NCI-H82 treated with DMSO at 0.1 percent for 48 hours (cell line): ENCODE results near the gene RGS17.
"Not testable (repeated sequence)": the region's sequence is repeated elsewhere in the genome, so short reads cannot be mapped to it uniquely, and the experiment has no call there.

Experiments used
- DNase-seq: peaks from one replicate; lab custom pipeline; 2025; ENCODE audit not compliant: unreplicated experiment; lab: John Stamatoyannopoulos, UW

Gene RGS17, protein sequence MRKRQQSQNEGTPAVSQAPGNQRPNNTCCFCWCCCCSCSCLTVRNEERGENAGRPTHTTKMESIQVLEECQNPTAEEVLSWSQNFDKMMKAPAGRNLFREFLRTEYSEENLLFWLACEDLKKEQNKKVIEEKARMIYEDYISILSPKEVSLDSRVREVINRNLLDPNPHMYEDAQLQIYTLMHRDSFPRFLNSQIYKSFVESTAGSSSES

DNA sequence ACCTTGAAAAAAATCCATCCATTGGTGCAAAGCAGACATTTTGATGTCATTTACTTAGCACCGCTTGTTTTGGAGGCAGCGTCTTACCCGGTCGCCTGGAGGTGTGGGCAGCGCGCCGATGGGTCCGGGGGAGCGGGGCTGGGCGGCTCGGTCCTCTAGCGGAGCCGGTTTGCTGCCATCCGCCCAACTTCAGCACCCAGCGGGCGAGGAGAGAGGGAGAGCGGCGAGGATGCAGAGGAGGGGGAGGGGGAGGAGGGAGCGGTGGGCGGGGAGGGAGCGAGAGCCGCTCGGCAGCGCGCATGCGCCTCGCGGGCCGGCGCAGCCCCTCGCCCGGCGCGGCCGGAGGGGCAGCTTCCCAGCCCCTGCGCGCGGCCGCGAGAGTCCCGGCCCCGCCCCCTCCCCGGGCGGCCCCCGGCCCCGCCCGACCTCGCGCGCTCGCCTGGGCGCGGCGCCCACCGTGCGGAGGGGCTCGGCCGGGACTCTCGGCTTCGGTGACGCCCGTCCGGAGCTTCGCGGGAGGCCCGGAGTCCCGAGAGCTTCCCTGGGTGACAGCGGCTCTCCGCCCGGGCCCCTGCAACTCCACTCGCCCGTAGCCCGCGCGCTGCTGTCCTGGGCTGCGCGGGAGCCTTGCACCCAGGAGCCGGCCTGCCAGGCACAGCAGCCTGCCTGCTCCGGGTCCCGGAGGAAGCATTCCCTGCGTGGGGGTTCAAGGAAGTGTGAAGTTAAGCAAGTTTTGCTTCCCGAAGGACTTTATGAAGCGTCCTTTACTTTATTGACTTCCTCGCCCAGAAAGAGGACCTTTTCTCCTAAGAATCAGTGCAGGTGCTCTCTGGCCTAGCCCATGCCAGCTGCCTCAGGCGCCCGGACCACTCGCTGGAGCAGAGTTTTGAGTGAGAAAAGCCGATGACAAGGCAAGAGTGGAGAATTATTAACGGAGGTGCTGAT lies at the start of gene RGS17:
Gene RGS17 (minus strand): TSS at position 246 of the 945 bp plus-strand sequence. CDS start 87,264 bp downstream, outside the sequence.
- DNase-seq, result peak; percentile 68

DNA sequence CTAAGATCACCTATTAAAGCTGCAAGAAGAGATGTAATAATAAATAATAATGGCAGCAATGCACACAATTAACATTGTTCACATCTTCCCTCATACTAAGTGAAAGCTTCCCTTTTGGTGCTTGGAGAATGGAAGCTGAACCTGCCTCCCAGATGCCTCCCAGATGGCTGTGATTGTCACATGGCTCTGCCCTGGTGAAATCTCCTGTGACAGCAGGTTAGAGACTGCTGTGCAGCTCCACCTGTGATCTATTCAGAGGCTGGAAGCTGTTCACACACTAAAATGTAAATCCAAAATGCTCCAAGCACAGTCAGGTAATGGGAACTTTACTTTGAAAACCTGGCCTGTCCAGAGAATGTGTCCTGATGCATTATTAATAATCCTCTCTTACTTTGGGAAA lies 41.7 kb upstream of the RGS17 start:
- no peak for DNase-seq

DNA sequence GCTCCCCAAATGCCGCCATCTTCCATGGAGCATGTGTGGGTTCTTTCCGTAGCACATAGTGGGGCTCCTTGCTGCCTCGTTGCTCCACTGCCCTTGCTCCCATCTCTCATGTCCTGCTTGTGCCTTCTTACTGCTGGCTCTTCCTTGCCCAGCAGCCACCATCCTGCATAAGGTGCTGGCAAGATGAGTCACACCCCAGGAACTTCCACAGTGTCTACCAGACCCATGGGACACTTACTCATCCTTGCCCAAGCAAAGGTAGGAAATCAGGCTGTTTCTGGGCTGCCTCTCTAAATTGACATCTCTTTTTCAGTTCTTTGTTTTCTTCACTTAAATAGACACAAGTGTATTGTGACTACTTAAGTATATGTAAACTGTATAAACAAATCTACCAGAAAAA lies 39.4 kb upstream of the RGS17 start:
- DNase-seq, result no peak

DNA sequence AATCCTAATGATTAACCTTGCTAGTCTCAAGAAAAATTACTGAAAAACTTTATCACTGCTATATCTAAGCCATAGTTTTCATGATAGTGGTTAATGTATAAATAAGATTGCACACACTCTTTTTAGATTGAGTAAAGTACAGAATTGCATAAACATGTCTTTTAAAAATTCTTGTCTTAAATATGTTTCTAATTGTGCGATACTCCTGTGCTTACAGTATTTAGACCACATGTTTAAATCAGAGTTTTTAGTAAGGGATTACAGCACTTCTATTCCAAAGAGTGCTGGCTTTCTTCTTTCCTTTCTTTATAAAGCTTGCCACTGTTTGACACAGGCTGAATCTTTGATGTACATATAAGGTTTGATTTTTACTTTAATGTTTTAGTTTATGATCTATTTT lies 36.8 kb upstream of the RGS17 start:
- no peak for DNase-seq

DNA sequence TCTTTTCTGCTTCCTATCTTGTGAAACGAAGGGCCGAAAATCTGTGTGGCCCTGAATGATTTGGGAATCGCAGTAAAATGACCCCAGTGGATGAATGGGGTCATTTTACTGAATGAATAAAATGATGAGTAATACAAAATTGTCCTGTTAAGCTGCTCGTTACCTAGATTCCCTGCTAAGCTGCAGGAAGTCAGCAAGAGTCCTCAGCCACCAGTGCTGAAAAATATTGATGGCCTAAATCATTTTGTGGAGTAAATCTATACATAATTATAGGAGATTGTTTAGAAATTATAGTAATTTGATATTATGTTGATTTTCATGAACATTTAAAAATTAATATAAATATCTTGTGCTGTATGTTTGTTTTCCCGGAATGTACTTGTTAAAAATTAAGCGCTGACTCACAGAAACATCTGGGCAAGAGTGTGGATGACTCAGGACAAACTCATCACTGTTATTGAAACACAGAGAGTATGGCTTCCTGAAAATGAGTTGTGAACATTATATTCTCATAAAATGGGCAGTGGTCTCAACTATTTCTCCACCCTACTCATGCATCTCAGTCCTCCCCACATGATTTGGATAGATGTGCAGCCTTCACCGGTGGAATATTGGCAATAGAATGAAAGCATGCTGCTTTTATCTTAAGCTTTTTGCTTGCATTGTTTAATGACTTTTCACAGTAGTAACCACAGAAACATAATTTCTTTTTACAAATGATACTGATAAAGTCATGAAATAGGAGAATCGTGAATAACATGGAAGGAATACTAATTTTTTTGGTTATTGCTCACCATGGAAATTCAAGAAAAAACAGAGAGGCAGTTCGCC lies 36.2 kb upstream of the RGS17 start:
- no peak for DNase-seq

DNA sequence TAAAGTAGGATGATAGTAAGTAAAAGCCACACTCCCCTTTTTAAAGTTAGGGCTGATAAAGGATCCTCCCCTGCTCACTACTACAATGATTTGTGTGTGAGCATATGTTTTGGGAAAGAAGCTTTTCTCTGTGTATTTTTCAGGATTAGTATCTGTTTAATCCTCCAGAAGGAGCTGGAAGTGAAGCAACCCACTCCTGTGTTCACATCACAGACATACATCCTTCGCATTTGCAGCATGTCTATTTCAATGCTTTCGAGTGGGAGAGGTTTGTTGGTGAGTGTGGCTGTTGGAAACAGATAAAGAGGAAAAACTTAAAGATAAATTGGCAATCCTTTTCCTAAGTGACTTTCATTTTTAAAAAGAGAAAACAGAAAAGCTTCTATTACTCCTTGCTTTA lies 31.6 kb upstream of the RGS17 start:
- DNase-seq, result peak; percentile 61

DNA sequence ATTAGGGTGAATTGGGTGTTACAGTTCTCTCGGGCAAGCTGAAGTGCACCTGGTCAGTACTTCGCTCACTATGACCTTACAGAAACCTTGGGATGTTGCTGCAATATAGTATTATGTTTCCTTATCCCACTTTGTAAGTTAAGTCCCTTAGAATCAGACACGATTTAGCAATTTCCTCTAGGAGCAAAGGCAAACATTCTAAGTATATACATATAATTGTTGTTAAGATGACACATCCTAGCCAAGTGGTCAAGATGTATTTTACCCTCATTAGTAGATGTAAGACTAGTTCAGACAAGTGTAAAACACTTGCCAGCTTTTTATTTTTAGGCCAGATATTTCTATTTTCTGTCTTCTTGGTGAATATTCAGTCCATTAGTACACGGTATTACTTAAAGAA lies 31.1 kb upstream of the RGS17 start:
- DNase-seq, result no peak

DNA sequence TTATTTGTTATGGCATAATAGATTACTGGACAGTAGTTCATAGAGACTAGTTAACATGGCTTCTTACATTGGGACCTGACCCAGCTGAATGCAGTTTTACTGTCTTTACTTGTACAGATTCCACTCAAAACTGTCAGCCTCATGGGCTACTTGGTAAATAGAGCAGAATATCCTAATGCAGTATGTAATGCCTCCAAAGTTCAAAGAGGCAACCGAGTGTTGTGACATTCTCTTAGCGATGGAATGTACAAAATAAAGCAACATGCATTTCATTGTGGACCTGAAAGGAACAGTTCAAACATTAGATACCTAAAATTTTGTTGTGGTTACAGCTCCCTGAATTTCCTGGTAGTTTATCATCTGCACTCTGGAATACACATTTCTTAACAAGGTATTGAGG lies 29.1 kb upstream of the RGS17 start:
- no peak for DNase-seq

DNA sequence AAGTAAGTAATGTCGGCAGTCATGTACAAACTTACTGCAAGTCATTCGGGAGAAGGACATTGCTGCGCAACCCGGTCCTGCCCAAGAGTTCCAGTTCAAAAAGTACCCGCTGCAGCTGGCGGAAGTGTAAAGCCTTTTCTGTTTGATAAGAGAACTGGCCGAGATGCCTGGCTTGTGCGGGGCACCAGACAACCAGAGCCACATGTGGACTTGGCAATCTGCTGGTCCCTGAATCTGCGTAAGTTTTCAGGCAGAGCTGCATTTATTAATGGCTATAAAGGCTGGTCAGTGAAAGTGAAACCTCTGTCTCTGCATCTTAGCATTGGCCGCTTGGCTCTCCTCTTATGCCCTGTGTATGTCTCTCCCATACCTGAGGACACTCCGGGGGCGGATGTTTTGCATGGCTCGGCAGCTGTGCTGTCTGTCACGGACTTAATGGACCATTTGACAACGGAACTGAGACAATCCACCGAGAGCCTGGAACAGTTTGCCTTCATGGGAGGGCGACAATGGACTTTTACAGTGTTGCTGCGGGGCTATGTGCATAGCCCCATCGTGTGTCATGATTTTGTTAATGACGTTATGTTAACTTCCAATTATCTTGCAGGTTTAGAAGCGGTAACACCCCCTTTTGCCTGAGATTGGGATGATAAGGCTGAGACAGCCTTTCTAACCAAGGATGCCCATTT lies 19.8 kb upstream of the RGS17 start:
- no peak for DNase-seq

DNA sequence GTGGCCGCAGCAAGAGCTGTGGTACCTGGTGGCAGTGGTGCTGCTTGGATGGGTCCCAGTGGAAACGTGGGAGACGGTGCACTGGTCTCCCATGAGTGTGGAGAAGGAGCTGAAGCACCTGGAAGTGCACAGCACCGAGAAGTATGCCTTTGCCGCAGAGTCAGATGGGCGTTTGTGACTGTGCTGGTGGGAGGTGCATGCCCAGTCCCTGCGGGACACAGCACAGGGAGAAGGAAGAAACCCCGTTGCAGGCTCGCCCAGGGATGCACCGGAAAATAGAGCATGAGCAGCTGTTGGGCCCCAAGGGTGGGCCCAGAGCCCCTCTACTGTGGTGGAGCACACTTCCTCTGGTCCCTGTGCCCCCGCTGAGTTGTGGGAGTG lies 19.3 kb upstream of the RGS17 start:
- DNase-seq, result no peak

DNA sequence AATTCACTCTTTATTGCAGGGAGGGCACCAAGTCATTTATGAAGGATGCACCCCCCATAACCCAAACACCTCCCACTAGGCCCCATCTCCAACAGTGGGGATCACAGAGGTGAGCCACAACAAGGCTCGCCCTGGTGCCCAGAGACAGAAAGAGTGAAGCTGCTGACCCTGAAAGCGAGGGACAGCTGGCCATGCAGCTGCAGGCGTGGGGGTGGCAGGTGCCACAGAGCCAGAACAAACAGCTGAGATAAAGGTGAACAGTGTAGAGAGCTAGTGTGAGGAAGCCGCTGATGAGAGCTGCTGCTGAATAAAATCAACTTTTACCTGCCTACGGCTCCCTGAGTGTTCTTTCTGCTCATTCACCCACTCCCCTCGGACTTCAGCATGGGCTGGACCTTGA lies 18.8 kb upstream of the RGS17 start:
- DNase-seq, result no peak

DNA sequence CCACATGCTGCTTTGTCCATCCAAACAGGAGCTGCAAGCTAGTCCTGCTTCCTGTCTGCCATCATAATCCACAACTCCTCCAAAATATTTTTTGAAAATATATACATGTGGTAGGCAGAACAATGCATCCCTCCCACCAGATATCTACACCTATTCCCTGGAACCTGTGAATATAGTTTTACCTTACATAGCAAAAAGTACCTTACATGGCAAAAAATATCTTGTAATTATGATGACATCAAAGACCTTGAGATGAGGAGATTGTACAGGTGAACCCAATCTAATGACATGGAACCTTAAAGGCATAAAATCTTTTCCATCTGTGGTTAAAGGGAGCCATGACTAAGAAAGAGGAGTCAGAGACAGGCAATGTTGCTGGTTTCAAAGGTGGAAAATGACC lies 15.3 kb upstream of the RGS17 start:
- DNase-seq, result no peak

DNA sequence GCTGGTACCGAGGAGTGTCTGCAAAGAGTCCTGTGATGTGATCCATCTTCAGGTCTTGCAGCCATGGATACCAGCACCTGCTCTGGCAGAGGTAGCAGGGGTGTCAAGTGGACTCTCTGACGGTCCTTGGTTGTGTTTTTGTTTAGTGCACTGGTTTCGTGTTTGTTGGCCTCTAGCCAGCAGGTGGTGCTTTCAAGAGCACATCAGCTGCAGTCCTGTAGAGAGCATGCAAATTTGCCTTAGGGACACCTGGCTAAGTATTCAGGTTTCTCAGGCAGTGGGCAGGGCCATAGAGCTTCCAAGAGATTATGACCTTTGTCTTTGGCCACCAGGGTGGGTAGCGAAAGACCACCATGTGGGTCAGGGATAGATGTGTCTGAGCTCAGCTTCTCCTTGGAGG lies 14.5 kb upstream of the RGS17 start:
- DNase-seq, result no peak

DNA sequence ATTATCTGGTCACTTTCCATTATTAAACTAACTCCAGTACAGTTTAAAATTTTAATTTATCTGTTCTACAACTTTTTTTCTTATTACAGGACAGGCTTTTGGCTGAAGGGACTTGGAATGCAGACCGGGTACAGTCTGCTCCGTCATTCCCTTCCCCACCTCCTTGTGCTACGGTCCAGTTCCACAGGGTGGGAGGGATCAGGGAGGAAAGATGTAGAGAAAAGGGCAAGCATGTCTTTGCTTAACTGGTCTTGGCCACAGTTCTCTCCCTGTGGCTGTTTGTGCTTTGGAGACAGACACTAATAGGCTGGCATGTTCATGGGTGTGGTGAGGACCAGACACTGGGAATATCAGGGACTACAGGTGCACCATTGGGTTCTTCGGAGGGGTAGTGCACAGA lies 12.1 kb upstream of the RGS17 start:
- no peak for DNase-seq

DNA sequence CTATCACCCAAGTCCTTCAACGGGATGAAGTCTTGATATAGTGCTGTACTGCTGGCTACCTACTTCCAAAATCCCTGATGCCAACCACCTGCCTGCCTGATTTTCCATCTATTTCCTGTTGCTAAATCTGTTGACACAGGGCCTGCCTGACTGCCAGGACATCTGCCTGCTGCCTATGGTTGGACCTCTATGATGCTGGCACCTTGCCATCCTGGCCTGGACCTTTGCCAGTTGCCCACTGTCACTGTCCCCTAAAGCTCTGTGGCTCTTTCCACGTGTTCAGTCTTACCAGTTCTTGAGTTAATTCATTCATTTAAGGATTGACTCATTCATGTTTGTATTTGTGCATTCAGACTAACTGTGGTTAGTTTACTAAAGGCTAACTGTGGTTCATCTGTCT lies 9.2 kb upstream of the RGS17 start:
- no peak for DNase-seq

DNA sequence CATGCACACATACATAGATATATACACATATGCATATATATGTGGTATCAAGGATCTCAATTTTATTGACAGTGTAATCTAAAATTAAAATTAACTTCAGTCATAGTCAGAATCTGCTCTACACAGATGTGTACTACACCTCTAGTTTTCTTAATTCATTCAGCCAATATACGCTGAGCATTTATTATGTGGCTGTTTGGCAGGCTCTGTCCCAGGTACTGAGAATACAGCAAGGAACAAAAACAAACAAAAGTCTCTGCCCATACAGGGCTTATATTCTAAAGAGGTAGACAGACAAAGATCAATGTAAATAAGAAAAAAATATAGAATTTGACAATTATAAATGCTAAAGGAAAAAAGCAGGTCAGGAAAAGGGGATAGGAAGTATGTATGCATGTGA lies 7.8 kb upstream of the RGS17 start:
- DNase-seq, result no peak

DNA sequence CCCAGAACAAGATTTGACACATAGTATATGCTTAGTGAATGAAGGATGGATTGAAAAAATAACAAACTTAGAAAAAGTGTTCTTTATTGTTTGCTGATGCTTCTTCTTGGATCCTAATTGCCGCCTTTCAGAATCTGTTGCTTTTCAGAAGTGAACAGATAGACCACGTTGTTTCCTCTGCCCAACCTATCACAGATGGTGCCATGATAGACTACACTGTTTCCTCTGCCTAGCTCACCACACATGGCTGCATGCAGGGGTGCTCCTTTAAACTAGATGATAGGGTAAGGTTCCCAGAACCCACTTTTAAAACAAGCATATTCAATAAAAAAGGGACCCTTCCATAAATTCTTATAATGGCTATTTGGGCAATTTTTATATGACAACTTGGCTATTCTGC lies 4.6 kb upstream of the RGS17 start:
- no peak for DNase-seq

DNA sequence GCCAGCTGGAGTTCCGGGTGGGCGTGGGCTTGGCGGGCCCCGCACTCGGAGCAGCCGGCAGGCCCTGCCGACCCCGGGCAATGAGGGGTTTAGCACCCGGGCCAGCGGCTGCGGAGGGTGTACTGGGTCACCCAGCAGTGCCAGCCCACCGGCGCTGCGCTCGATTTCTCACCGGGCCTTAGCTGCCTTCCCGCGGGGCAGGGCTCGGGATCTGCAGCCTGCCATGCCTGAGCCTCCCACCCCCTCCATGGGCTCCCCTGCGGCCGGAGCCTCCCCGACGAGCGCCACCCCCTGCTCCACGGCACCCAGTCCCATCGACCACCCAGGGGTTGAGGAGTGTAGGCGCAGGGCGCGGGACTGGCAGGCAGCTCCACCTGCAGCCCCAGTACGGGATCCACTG lies 2.6 kb upstream of the RGS17 start:
- not testable (repeated sequence) for DNase-seq

DNA sequence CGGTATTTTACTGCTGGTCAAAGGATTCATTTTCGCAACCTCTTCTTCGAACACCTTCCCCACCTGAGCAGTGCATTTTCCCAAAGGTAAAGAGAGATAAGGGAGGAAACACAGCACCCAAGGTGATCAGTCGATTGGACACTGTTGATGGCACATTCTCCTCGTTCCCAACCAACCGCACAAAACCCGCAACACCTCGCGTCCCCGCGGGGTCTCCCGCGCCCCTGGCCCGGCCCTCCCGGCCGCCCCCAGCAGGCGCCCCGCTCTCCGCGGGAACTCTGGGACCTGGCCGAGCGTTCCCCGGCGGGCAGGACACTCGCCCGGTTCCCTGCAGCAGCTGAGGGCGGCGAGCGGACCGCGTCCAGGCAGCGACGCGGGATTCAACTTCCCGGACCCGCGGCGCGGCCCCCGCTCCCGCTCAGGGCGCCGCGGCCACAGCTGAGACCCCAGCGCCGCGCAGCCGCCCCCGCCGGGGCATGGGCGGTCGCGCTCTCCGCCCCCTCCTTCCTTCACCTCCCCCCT lies 506 bp downstream of the RGS17 start:
- no peak for DNase-seq

DNA sequence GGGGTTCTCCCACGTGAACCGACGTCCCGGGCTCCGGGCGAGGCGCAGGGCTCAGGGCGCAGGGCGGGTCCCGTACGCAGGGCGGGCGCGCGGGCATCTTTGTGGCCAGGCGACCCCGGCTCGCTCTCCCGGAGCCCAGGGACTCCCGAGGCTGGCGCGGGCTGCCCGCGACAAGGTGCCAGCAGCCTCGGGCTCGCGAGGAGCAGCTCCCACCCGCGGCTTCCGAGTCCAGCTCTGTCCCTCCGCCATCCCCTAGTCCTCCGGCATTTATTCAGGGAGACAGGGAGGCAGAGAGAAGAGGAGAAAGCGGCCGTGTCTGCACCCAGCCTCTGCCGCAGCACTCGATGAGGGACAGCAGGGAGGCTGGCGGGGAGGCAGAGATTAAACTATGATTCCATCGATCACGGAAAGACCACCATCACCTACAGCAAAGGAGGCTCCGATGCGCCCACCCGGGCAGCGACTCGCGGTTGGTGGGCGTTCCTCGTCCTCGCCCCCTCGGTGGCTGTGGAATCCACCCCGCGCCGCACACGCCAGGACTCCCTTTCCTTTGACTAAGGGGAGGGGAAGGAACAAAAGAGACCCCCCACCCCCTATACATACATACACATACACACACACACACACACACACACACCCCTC lies 1.1 kb downstream of the RGS17 start:
- no peak for DNase-seq
